Measurements from ENCODE around the gene MYT1. TPM values are rescaled to one million over a fixed set of nuclear protein-coding genes. Genes with fewer than 3 reads are reported as not detected.

MYT1 gene
- total and polyA plus RNA-seq, 2 of the 13 experiments (the other 11 are each of a cell fraction or from before 2014, with no cell fraction given) = 0.58 to 2.5 TPM

DNA sequence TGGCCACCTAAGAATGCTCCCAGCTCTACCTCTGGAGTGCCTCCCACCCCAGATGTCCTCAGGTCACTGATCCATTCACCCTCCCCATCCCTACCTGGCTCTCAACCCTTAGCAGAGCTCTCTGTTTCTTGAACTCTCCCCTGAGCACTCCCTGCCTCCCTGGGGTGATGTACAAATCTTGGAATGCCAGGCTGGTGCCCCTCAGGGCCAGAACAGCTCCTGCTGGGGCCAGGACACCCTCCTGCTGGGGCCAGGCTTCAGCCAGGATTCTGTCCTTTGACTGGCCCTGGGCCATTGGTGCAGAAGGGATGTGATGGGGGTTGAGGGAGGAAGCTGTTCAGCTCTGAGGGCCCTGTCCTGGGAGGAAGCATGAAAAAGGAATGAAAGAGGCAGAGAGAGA, 30.0 kb downstream of the MYT1 start (continued):
- TF ChIP-seq, protein P1, sequence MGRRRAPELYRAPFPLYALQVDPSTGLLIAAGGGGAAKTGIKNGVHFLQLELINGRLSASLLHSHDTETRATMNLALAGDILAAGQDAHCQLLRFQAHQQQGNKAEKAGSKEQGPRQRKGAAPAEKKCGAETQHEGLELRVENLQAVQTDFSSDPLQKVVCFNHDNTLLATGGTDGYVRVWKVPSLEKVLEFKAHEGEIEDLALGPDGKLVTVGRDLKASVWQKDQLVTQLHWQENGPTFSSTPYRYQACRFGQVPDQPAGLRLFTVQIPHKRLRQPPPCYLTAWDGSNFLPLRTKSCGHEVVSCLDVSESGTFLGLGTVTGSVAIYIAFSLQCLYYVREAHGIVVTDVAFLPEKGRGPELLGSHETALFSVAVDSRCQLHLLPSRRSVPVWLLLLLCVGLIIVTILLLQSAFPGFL (CRISPR knock-in tag; IDR thresholded peaks at IDR 0.05) = no peak
- TF ChIP-seq MED13 (CRISPR knock-in tag; IDR thresholded peaks at IDR 0.05) = no peak

DNA sequence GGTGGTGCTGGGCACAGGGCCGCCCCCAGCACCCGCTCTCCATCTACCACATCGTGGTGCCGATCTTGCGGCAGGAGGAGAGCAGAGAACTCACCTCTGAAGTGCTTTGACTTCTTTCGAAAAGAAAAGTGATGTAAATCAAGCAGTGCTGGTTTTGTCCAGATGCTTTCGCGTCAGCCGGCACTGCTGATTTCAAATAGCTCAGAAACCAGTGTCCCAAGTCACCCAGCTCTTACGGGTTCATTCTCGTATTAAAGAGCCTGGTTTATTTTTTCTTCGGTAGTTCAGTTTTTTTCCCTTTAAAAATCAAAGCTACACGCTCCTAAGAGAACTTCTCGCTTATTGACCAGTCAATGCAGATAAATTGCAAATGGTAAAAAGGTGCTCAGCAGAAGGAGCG, 32.1 kb downstream of the MYT1 start:
- ChIA-PET CTCF (ENCODE audit: low intra/inter-chr PET ratio, low total read pairs) (no interaction called here), POLR2A (interaction anchor here (1.2 kb wide), 1 partner anchor 60 kb away, joined by 3 read pairs; the partner anchor contains the start of gene PCMTD2)
- intact Hi-C loops (cut with micrococcal nuclease; ENCODE audit: unreplicated experiment) = no loop called here
- WGBS (ENCODE audit: low lambda C conversion rate) = 65% methylated on average over 15 of the region's 15 CpGs
- FAIRE-seq (no peak), ATAC-seq (no peak), DNase-seq (ENCODE audit: low spot score) (no peak)
- H3K9me3 ChIP-seq (ENCODE audit: low read length) = no peaks in the 10 kb centered on the region
- BruUV-seq (replicated peaks) = no TSS peak
- no peaks in the 10 kb centered on the region for H3K36me3 ChIP-seq (replicated peaks in 1 of 2; ENCODE audit: control insufficient read depth in 1 of 2, insufficient read depth in 2 of 2, low read length in 2 of 2)
- no peak overlapping the region for H3K4me3 ChIP-seq (replicated peaks in 1 of 3; ENCODE audit: insufficient read depth in 1 of 3, low read depth in 2 of 3, low read length in 3 of 3)
- in situ Hi-C loops (cut with HindIII; ENCODE audit: extremely low pct_ligation_motif_present, low pct_unique_long_range_greater_than_20kb) = no loop called here
- no peak overlapping the region for H2AFZ ChIP-seq (ENCODE audit: low read length)
- H3K27me3 ChIP-seq (ENCODE audit: control insufficient read depth in 1 of 2, insufficient read depth in 2 of 2, low read length in 2 of 2) = peaks cover 19 to 62% of the 10 kb centered on the region in 2 experiments
- no peak overlapping the region for H3K27ac ChIP-seq (ENCODE audit: extremely low read length, insufficient read depth, low read length)
- no peak overlapping the region for H3K9ac ChIP-seq (ENCODE audit: insufficient read depth, low read depth, low read length)
- H4K20me1 ChIP-seq (ENCODE audit: insufficient read depth, low read length) = no peaks in the 10 kb centered on the region
- H3K4me2 ChIP-seq (ENCODE audit: low read depth, low read length) = no peak overlapping the region
- H3K79me2 ChIP-seq (ENCODE audit: insufficient read depth, low read length) = no peaks in the 10 kb centered on the region
- peaks cover 1% of the 10 kb centered on the region; the same call in 1 of the 2 replicates for H3K4me1 ChIP-seq (ENCODE audit: insufficient read depth, low read length)
- no peak for TF ChIP-seq PRMT3 (CRISPR knock-in tag; IDR thresholded peaks at IDR 0.05; ENCODE audit: borderline replicate concordance, low read depth)
- TF ChIP-seq ZNF567 (CRISPR knock-in tag; IDR thresholded peaks at IDR 0.05; ENCODE audit: borderline replicate concordance) = no peak
- TF ChIP-seq AHR (CRISPR knock-in tag; IDR thresholded peaks at IDR 0.05) = no peak
- no peak for TF ChIP-seq RAD21 (CRISPR knock-in tag; IDR thresholded peaks at IDR 0.05)
- no peak for TF ChIP-seq ZNF329 (CRISPR knock-in tag; IDR thresholded peaks at IDR 0.05; ENCODE audit: low read depth)
- no peak for TF ChIP-seq ZNF747 (CRISPR knock-in tag; IDR thresholded peaks at IDR 0.05; ENCODE audit: borderline replicate concordance)
- TF ChIP-seq CCDC6 (CRISPR knock-in tag; IDR thresholded peaks at IDR 0.05) = no peak
- no peak for TF ChIP-seq KDM5B (CRISPR knock-in tag; IDR thresholded peaks at IDR 0.05; ENCODE audit: borderline replicate concordance)
- no peak for TF ChIP-seq ZNF260 (CRISPR knock-in tag; IDR thresholded peaks at IDR 0.05; ENCODE audit: borderline replicate concordance, low read depth)
- TF ChIP-seq NFE2L1 (CRISPR knock-in tag; IDR thresholded peaks at IDR 0.05; ENCODE audit: borderline replicate concordance) = no peak
- TF ChIP-seq ASH2L (IDR thresholded peaks at IDR 0.05; ENCODE audit: insufficient read length, low read depth, low read length) = no peak
- TF ChIP-seq ZC3H13 (CRISPR knock-in tag; IDR thresholded peaks at IDR 0.05) = no peak
- no peak for TF ChIP-seq ZNF3 (CRISPR knock-in tag; IDR thresholded peaks at IDR 0.05)
- TF ChIP-seq ZNF34 (CRISPR knock-in tag; IDR thresholded peaks at IDR 0.05; ENCODE audit: borderline replicate concordance) = no peak
- TF ChIP-seq ZNF670 (CRISPR knock-in tag; IDR thresholded peaks at IDR 0.05; ENCODE audit: borderline replicate concordance) = no peak
- TF ChIP-seq ZNF501 (CRISPR knock-in tag; IDR thresholded peaks at IDR 0.05) = no peak

Data from HepG2 (cell line).